Ovary (tissue), 9 donors: ENCODE data around the gene HERC3. TPM values are rescaled to one million over a fixed set of nuclear protein-coding genes. Genes with fewer than 3 reads are reported as not detected.

Source experiments
- DNase-seq, 5 donors: peaks; one replicate each; pipeline ENCODE4 v3.0.0-alpha.2; 2019 to 2020
- H3K27ac ChIP-seq, 2 donors: fragments of 200-600 bp; one replicate each; pipeline versions ENCODE4 v1.5.1 to v1.8.0; 2019 to 2022
- H3K27me3 ChIP-seq: fragments of 200-600 bp; one replicate; pipeline ENCODE4 v1.8.0; 2022
- H3K36me3 ChIP-seq: fragments of 200-600 bp; sonication (generic); one replicate; pipeline ENCODE4 v1.5.1; 2019
- H3K4me1 ChIP-seq: one replicate; pipeline ENCODE4 v1.8.1; 2013; ENCODE audit warnings: mild to moderate bottlenecking, moderate library complexity; ENCODE audit not compliant: insufficient read depth
- H3K4me3 ChIP-seq: fragments of 200-600 bp; sonication (generic); one replicate; pipeline ENCODE4 v1.5.1; 2017
- H3K9me3 ChIP-seq, 2 donors: fragments of 200-600 bp in 1 of 2; sonication (generic) in 1 of 2; one replicate each; pipeline versions ENCODE4 v1.5.1 to v1.8.1; 2013 to 2019; ENCODE audit warnings: mild to moderate bottlenecking in 1 of 2, moderate library complexity in 1 of 2
- EP300 ChIP-seq: sonication (generic); formaldehyde crosslinking; IDR thresholded peaks from one replicate; pipeline ENCODE4 v1.6.1; 2017; ENCODE audit warnings: antibody characterized with exemption
- POLR2A ChIP-seq: fragments of 450-650 bp; IDR thresholded peaks from one replicate; pipeline ENCODE4 v1.6.1; 2017; ENCODE audit warnings: antibody characterized with exemption, mild to moderate bottlenecking, moderate library complexity
- WGBS, 3 donors: extraction: QIAGEN DNeasy Blood & Tissue Kit in 1 of 3; methylation state at CpG; one replicate each; pipeline versions ENCODE4 v1.1.5 to v1.1.7; 2013 to 2017; 5-methylcytosine and 5-hydroxymethylcytosine counted together
- intact Hi-C, 4 donors: fragments of 100-400 bp; cut with DNase I; formaldehyde crosslinking; loops; one replicate each; pipeline versions ENCODE4 v1.11.0 to v1.15.1; 2022 to 2023
- polyA plus RNA-seq, 2 donors: library from polyadenylated mRNA; stranded (reverse); fragments of 200-250 nt in 1 of 2; fragments of 350-450 nt in 1 of 2; fragmentation: Illumina TruSeq in 1 of 2; extraction: RNeasy Lipid Tissue Mini Kit (QIAGEN cat#74804) in 1 of 2; gene quantifications; one replicate each; pipeline ENCODE4 v1.2.3, GENCODE V29; 2013 to 2014
- total RNA-seq, 7 donors: library from RNA; depleted of rRNA in 2 of 7; stranded (reverse); fragments of >200 nt in 2 of 7; fragmentation: NEBNext Ultra II Directional in 3 of 7; extraction: Animal tissue kit (Norgen Biotek cat#: 25700) in 3 of 7; gene quantifications; one replicate each; pipeline versions ENCODE4 v1.1.0 to v1.2.4, GENCODE V29; 2016 to 2023
- TF ChIP-seq, protein P1 (sequence below), 3 donors: fragments of 450-650 bp in 2 of 3; fragments of 200-600 bp in 1 of 3; IDR thresholded peaks; one replicate each; pipeline versions ENCODE4 v1.5.1 to v1.8.0; 2016 to 2022; ENCODE audit warnings: antibody characterized with exemption in 3 of 3, mild to moderate bottlenecking in 1 of 3
- donor health status: DM: no; HTN: no; CAD: no; lungs with moderate emphysema.
- donor health status: DM: no; HTN: no; CAD: no.
- donor health status: Bipolar disorder and iron deficiency.
- donor health status: DM: yes; HTN: yes; CAD: no.
- donor health status: DM: no; HTN: no; CAD: no.
- donor health status: DM: yes; HTN: yes; CAD: no.

HERC3 gene
- total and polyA plus RNA-seq, 9 donors: 10.3 to 30.9 (median 24.2) TPM

DNA sequence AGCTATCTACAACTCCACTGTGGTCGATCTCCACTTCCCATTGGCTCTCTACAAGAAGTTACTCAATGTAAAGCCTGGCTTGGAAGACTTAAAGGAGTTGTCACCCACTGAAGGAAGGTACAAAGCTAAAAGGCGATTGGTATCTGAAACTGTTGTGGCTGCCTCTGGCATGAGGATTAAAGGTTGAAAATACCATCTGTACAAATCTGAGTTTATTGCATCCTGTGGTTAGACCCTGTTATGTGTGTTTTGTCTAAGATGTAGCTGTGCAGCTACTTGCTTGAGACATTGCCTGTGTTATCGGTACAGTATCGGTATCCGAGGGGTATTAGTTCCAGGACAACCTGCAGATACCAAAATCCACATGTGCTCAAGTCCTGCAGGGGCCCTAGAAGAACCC, 88.9 kb downstream of the HERC3 start:
- Histone ChIP-seq H3K27me3 (no peaks in the 10 kb centered on the region), H3K4me3 (no peak overlapping the region), H3K9me3 (peaks cover 0 to 3% of the 10 kb centered on the region in 2 donors), H3K4me1 (no peaks in the 10 kb centered on the region), H3K36me3 (no peaks in the 10 kb centered on the region), H3K27ac (no peak overlapping the region)
- WGBS, 3 donors: 92 to 96% (median 96%) methylated on average over 5 of the region's 5 CpGs
- intact Hi-C loops: no loop called here
- TF ChIP-seq EP300 (no peak), POLR2A (no peak)
- TF ChIP-seq, protein P1, sequence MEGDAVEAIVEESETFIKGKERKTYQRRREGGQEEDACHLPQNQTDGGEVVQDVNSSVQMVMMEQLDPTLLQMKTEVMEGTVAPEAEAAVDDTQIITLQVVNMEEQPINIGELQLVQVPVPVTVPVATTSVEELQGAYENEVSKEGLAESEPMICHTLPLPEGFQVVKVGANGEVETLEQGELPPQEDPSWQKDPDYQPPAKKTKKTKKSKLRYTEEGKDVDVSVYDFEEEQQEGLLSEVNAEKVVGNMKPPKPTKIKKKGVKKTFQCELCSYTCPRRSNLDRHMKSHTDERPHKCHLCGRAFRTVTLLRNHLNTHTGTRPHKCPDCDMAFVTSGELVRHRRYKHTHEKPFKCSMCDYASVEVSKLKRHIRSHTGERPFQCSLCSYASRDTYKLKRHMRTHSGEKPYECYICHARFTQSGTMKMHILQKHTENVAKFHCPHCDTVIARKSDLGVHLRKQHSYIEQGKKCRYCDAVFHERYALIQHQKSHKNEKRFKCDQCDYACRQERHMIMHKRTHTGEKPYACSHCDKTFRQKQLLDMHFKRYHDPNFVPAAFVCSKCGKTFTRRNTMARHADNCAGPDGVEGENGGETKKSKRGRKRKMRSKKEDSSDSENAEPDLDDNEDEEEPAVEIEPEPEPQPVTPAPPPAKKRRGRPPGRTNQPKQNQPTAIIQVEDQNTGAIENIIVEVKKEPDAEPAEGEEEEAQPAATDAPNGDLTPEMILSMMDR (IDR thresholded peaks at IDR 0.05): no peak
- DNase-seq: no peak

DNA sequence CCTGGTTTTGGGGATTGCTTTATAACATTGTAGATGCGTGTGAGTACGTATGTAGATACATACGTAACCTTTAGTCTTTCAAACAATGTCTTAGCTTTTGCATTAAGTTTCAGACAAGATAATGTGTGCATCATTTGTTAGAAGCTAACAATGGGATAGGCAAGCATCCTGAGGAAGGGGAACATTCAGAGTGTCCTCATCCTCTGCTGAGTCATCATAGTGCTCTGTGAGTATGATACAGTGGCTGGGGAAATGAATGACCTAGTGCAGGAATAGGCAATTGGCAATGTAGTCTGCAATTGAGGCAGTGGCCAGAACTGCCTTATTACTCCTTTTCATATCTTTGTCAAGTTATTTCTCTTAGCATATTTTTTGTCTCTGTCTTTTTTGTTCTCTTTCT, 98.1 kb downstream of the HERC3 start:
- H3K4me1 ChIP-seq: no peaks in the 10 kb centered on the region
- intact Hi-C loops: no loop called here
- TF ChIP-seq POLR2A (no peak), EP300 (no peak)
- TF ChIP-seq, protein P1 (IDR thresholded peaks at IDR 0.05): no peak
- no peaks in the 10 kb centered on the region for H3K36me3 ChIP-seq
- no peaks in the 10 kb centered on the region for H3K9me3 ChIP-seq
- DNase-seq: no peak
- no peak overlapping the region for H3K4me3 ChIP-seq
- no peaks in the 10 kb centered on the region for H3K27me3 ChIP-seq
- 79 to 100% (median 97%) methylated on average over 3 of the region's 3 CpGs for WGBS, 3 donors
- no peak overlapping the region for H3K27ac ChIP-seq

DNA sequence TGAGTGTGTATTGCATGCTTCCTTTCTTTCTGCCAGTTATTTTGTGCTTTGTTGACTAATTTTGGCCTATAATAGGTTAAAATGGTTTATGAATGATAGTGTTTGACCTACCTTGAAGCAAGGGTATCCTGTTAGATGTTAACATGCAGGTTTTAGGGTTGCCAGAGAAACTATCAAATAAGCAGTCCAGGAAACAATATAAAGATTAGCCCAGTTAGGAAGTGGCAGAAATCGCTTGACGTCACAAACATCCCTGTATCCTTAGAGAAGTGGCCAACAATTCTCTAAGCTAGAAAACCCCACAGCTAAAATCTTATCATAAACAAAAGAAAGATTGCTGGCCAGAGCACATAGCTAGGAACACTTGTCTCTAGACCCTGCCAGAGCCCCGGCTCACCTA, 101.5 kb downstream of the HERC3 start:
- intact Hi-C loops: no loop called here
- Histone ChIP-seq H3K9me3 (no peaks in the 10 kb centered on the region), H3K4me3 (no peak overlapping the region), H3K36me3 (no peaks in the 10 kb centered on the region), H3K27ac (no peak overlapping the region), H3K27me3 (no peaks in the 10 kb centered on the region), H3K4me1 (peaks cover 6% of the 10 kb centered on the region)
- DNase-seq: no peak
- WGBS, 3 donors: 77 to 85% (median 81%) methylated on average over 3 of the region's 3 CpGs
- no peak for TF ChIP-seq EP300
- no peak for TF ChIP-seq POLR2A
- TF ChIP-seq, protein P1 (IDR thresholded peaks at IDR 0.05): no peak

DNA sequence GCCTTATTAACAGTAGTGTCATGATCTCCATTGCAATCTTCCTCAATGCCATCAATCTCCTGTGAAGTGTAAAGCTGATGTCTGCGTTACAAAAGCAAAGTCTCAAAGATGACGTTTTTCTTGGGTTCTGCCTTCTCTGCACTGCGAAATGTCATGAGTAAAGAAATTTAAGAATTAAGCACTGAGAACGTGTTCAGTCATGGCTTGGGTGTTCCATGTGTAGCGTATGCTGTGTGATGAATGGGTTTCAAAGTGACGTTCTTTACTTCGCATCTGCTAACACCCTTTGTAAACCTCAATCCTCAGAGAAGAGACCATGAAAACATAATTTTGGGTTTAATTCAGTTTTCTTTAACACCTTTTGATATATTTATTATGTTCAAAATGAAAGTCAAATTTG, 104.3 kb downstream of the HERC3 start:
- DNase-seq: no peak
- H3K27ac ChIP-seq: no peak overlapping the region
- TF ChIP-seq POLR2A: no peak
- no peak for TF ChIP-seq EP300
- TF ChIP-seq, protein P1 (IDR thresholded peaks at IDR 0.05): no peak
- H3K27me3 ChIP-seq: no peaks in the 10 kb centered on the region
- peaks cover 6% of the 10 kb centered on the region for H3K4me1 ChIP-seq
- intact Hi-C loops: no loop called here
- peak overlapping the region; percentile 58 for H3K4me3 ChIP-seq
- no peaks in the 10 kb centered on the region for H3K36me3 ChIP-seq
- WGBS, 3 donors: 54 to 59% (median 58%) methylated on average over 7 of the region's 7 CpGs
- no peaks in the 10 kb centered on the region for H3K9me3 ChIP-seq
